Neutrophil (primary cell): ENCODE results near the gene PARD3.

Experiments used
- H3K27ac ChIP-seq: fragments of 200-600 bp; sonication (generic); 2 replicates; pipeline ENCODE4 v1.5.1; 2016; ENCODE audit warnings: mild to moderate bottlenecking, moderate library complexity
- H3K27me3 ChIP-seq: fragments of 200-600 bp; sonication (generic); 2 replicates; pipeline ENCODE4 v1.6.0; 2016; ENCODE audit warnings: mild to moderate bottlenecking
- H3K36me3 ChIP-seq: fragments of 200-600 bp; sonication (generic); 2 replicates; pipeline ENCODE4 v1.5.1; 2017
- H3K4me1 ChIP-seq, 2 experiments: fragments of 200-600 bp in 1 of 2; sonication (generic) in 1 of 2; 1 replicate in 1 of 2; 2 replicates in 1 of 2; pipeline versions ENCODE4 v1.5.1 to v1.6.1; 2013 to 2016; ENCODE audit warnings: low read depth in 1 of 2, low read length in 1 of 2, mild to moderate bottlenecking in 1 of 2, moderate library complexity in 1 of 2; ENCODE audit not compliant: control insufficient read depth in 1 of 2, insufficient read depth in 1 of 2
- H3K4me3 ChIP-seq, 2 experiments: fragments of 200-600 bp in 1 of 2; sonication (generic) in 1 of 2; 1 replicate in 1 of 2; 2 replicates in 1 of 2; pipeline ENCODE4 v1.5.1; 2013 to 2016; ENCODE audit warnings: low read depth in 1 of 2, low read length in 1 of 2, mild to moderate bottlenecking in 1 of 2, moderate library complexity in 1 of 2
- H3K9me3 ChIP-seq: fragments of 200-600 bp; sonication (generic); 2 replicates; pipeline ENCODE4 v1.5.1; 2016
- CTCF ChIP-seq: fragments of 200-600 bp; sonication (generic); IDR thresholded peaks from 2 replicates; pipeline ENCODE4 v1.5.1; 2016; ENCODE audit warnings: antibody characterized with exemption

The PARD3 gene

DNA sequence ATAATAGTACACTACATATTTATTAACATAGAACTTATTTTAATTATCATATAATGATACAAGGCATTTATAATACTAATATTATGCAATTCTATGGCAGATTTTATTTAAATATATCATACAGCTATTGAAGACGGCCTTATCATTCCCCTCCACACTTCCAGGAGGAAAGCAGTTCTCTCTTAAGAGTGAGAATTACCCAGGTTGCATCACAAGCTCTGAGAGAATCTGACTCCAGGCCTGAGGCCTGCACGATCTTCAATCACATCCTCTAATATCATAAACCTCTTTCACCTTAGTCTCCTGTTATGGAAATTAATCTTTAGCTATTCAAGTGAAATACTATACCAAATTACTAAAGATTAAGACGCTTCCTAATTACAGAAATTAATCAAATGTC is 564.4 kb downstream of the PARD3 start:
- Histone ChIP-seq H3K9me3 (no peaks in the 10 kb centered on the region), H3K27me3 (no peaks in the 10 kb centered on the region), H3K36me3 (no peaks in the 10 kb centered on the region), H3K4me1 (no peaks in the 10 kb centered on the region), H3K27ac (no peak overlapping the region), H3K4me3 (no peak overlapping the region)
- no peak for TF ChIP-seq CTCF

GRCh38 chr10:34249634-34250033 is 565.5 kb downstream of the PARD3 start:
- Histone ChIP-seq H3K9me3 (no peaks in the 10 kb centered on the region), H3K4me3 (no peak overlapping the region), H3K4me1 (no peaks in the 10 kb centered on the region), H3K27ac (no peak overlapping the region), H3K27me3 (no peaks in the 10 kb centered on the region), H3K36me3 (no peaks in the 10 kb centered on the region)
- no peak for TF ChIP-seq CTCF

DNA sequence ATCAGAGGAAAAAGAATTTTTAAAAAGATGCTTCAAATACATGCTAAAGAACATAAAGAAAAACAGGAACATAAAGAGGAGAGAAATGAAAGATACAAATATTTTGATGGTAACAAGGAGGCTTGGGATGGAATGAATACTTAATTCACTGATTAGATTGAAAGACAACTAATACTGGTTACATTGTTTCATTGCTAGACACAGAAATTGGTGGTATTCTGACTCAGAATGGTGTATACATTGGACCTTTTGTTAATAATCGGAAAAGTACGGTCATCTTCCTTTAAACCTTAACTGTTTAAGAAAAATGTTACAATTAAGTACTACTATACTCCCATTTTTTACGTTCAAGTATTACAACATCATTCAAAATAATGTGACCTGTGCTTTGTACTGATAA is 567.5 kb downstream of the PARD3 start:
- TF ChIP-seq CTCF: no peak
- Histone ChIP-seq H3K27me3 (no peaks in the 10 kb centered on the region), H3K4me3 (no peak overlapping the region), H3K36me3 (no peaks in the 10 kb centered on the region), H3K27ac (no peak overlapping the region), H3K4me1 (no peaks in the 10 kb centered on the region), H3K9me3 (no peaks in the 10 kb centered on the region)

DNA sequence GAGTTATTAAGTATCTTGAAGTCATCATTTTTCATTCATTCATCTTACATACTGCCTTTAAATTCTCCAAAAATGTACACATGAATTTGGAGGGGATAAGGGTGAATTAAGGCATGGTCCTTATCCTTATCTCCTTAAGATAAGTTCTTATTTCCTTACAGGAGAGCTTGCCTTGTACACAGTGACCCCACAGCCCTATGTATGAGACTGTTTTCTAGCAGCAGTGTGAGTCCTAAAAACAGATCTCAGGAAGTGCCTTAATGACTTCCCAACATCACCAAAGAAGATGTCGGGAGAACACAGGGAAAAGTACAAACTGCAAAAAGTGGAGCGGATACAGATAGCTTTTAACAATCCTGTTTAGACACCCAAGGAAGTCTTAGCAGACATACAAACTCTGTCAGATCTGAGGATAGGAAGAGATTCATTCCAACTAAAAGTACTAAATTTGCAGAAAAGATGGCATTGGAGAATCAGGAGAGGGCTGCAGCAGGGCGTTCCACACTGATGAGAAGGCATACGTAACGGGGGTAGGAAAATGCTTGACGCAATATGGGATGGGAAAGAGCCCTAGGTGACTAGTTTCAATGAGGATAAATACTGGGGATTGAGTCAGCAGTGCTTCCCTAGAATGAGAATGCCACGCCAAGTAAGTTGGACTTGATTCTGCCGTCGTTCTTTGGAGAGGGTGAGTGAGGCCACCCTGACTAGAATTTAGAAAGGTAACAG is 570.2 kb downstream of the PARD3 start:
- H3K4me3 ChIP-seq: no peak overlapping the region
- no peaks in the 10 kb centered on the region for H3K36me3 ChIP-seq
- no peak overlapping the region for H3K27ac ChIP-seq
- no peak for TF ChIP-seq CTCF
- no peaks in the 10 kb centered on the region for H3K27me3 ChIP-seq
- H3K4me1 ChIP-seq: no peaks in the 10 kb centered on the region
- no peaks in the 10 kb centered on the region for H3K9me3 ChIP-seq

DNA sequence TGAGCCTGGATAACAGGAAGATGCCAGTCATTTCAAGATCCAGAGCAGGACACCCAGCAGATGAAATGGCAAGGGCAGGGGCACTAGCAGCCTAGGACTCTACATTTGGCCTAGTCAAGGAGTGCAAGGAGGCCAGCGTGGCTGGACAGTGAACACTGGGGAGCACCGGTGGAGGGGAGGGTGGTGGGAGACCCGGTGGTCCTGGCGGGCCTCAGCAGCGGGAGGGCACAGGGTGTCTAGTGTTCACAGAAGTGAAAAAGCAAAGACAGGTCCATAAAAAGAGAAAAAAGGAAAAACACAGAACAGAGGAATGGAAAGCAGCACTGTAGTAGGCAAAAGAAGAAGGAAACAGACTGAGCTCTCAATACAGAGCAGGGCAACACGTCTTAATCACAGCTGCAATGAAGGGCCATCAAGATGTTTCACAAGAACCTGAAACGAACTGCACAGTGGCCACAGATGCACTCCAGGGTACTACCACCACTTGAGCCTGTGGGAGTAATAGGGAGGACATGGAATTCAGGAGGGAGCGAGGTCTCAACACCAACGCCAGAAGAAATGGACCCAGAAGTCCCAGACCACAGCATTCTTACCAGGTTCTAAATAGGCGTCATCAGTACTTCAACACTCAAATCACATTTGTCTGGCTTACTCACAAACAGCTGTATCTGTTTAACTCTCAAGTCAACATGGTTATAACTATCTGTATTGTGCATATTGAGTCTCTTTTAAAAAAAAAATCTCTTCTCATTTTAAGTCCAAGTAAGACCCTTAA is 573.7 kb downstream of the PARD3 start:
- Histone ChIP-seq H3K27me3 (no peaks in the 10 kb centered on the region), H3K4me3 (no peak overlapping the region), H3K27ac (no peak overlapping the region), H3K36me3 (no peaks in the 10 kb centered on the region), H3K9me3 (no peaks in the 10 kb centered on the region), H3K4me1 (no peaks in the 10 kb centered on the region)
- TF ChIP-seq CTCF: no peak
